GM23338 (cell line): ENCODE measurements around the gene VSIG8. TPM values are rescaled to one million over a fixed set of nuclear protein-coding genes. Genes with fewer than 3 reads are reported as not detected.

Source experiments
- ATAC-seq: fragments of 200-7000 bp; cut with Tn5 transposase; 3 replicates; pipeline ENCODE4 v1.9.1; 2020
- DNase-seq: peaks from one replicate; pipeline ENCODE4 v3.0.0-alpha.2; 2015; ENCODE audit warnings: low spot score
- H2AFZ ChIP-seq: fragments of 200-600 bp; sonication (generic); 2 replicates; pipeline ENCODE4 v1.8.0; 2016; ENCODE audit warnings: antibody characterized with exemption, mild to moderate bottlenecking, moderate library complexity
- H3F3A ChIP-seq: fragments of 200-600 bp; sonication (generic); replicated peaks from 2 replicates; pipeline ENCODE4 v1.8.0; 2017; ENCODE audit warnings: antibody characterized with exemption, mixed run types, low read depth
- H3K27ac ChIP-seq: fragments of 200-600 bp; sonication (generic); 2 replicates; pipeline ENCODE4 v1.6.1; 2016; ENCODE audit warnings: low read depth
- H3K27me3 ChIP-seq: fragments of 200-600 bp; sonication (generic); 2 replicates; pipeline ENCODE4 v1.8.0; 2016; ENCODE audit warnings: mild to moderate bottlenecking, mixed run types, moderate library complexity; ENCODE audit not compliant: insufficient read depth
- H3K36me3 ChIP-seq: fragments of 200-600 bp; sonication (generic); 2 replicates; pipeline ENCODE4 v1.8.0; 2016; ENCODE audit warnings: mild to moderate bottlenecking; ENCODE audit not compliant: insufficient read depth
- H3K4me1 ChIP-seq: fragments of 200-600 bp; sonication (generic); 2 replicates; pipeline ENCODE4 v1.8.0; 2016; ENCODE audit warnings: mild to moderate bottlenecking, moderate library complexity; ENCODE audit not compliant: insufficient read depth
- H3K4me2 ChIP-seq: fragments of 200-600 bp; sonication (generic); 2 replicates; pipeline ENCODE4 v1.7.1; 2017; ENCODE audit warnings: mixed run types
- H3K4me3 ChIP-seq: fragments of 200-600 bp; sonication (generic); 2 replicates; pipeline ENCODE4 v1.6.1; 2016; ENCODE audit warnings: mixed run types
- H3K79me2 ChIP-seq: fragments of 200-600 bp; sonication (generic); replicated peaks from 2 replicates; pipeline ENCODE4 v1.8.0; 2017; ENCODE audit warnings: mild to moderate bottlenecking; ENCODE audit not compliant: insufficient read depth
- H3K9me2 ChIP-seq: fragments of 200-600 bp; sonication (generic); 2 replicates; pipeline ENCODE4 v1.8.0; 2017; ENCODE audit not compliant: insufficient read depth
- H4K20me1 ChIP-seq: fragments of 200-600 bp; sonication (generic); replicated peaks from 2 replicates; pipeline ENCODE4 v1.8.0; 2017; ENCODE audit warnings: mild to moderate bottlenecking; ENCODE audit not compliant: insufficient read depth
- H3K27ac Mint-ChIP-seq: 2 replicates; pipeline ENCODE4 v1.8.0; 2020; ENCODE audit warnings: inconsistent platforms, mild to moderate bottlenecking, moderate library complexity, mixed read lengths
- H3K27me3 Mint-ChIP-seq: 3 replicates; pipeline ENCODE4 v1.8.0; 2022; ENCODE audit warnings: low read depth, mild to moderate bottlenecking, moderate library complexity, mixed read lengths, inconsistent platforms; ENCODE audit not compliant: insufficient read depth, poor library complexity
- H3K36me3 Mint-ChIP-seq: 3 replicates; pipeline ENCODE4 v1.8.0; 2021; ENCODE audit warnings: low read depth, mild to moderate bottlenecking, inconsistent platforms, moderate library complexity, mixed read lengths
- H3K4me1 Mint-ChIP-seq: 3 replicates; pipeline ENCODE4 v1.8.0; 2020; ENCODE audit warnings: mild to moderate bottlenecking, inconsistent platforms, mixed read lengths
- H3K4me3 Mint-ChIP-seq: 3 replicates; pipeline ENCODE4 v1.8.0; 2021; ENCODE audit warnings: moderate library complexity, mild to moderate bottlenecking, inconsistent platforms, mixed read lengths
- H3K9me3 Mint-ChIP-seq: 3 replicates; pipeline ENCODE4 v1.8.0; 2020; ENCODE audit warnings: moderate library complexity, mild to moderate bottlenecking, inconsistent platforms, mixed read lengths
- CREB1 ChIP-seq: fragments of 250-450 bp; sonication (Bioruptor Pico); IDR thresholded peaks from 2 replicates; pipeline ENCODE4 v1.5.0; 2020; ENCODE audit warnings: low read depth, mild to moderate bottlenecking, moderate library complexity
- EZH2 ChIP-seq: fragments of 200-600 bp; sonication (generic); IDR thresholded peaks from one replicate; pipeline ENCODE4 v1.8.0; 2017; ENCODE audit warnings: antibody characterized with exemption, mild to moderate bottlenecking, low read depth; ENCODE audit not compliant: unreplicated experiment
- EZH2phosphoT487 ChIP-seq: fragments of 200-600 bp; sonication (generic); IDR thresholded peaks from one replicate; pipeline ENCODE4 v1.8.1; 2018; ENCODE audit warnings: antibody characterized with exemption; ENCODE audit not compliant: unreplicated experiment
- JUNB ChIP-seq: IDR thresholded peaks from one replicate; pipeline ENCODE4 v1.6.1; 2016; ENCODE audit warnings: antibody characterized with exemption; ENCODE audit not compliant: unreplicated experiment
- NANOG ChIP-seq: IDR thresholded peaks from 2 replicates; pipeline ENCODE4 v1.6.1; 2016; ENCODE audit warnings: antibody characterized with exemption, borderline replicate concordance
- POLR2AphosphoS5 ChIP-seq: IDR thresholded peaks from 2 replicates; pipeline ENCODE4 v1.6.1; 2016; ENCODE audit warnings: antibody characterized with exemption, low read depth
- STAT1 ChIP-seq: IDR thresholded peaks from one replicate; pipeline ENCODE4 v1.6.1; 2016; ENCODE audit warnings: antibody characterized with exemption; ENCODE audit not compliant: unreplicated experiment
- ZNF114 ChIP-seq: fragments of 250-450 bp; sonication (Bioruptor Pico); IDR thresholded peaks from 2 replicates; pipeline ENCODE4 v1.5.0; 2020; ENCODE audit warnings: mild to moderate bottlenecking, moderate library complexity
- polyA plus RNA-seq: library from polyadenylated mRNA; unstranded; fragments of >200 nt; fragmentation: Nextera tagmentation; extraction: Ambion mirVana; gene quantifications from 2 replicates; pipeline ENCODE4 v1.2.1, GENCODE V29; 2016
- total RNA-seq: library from RNA; depleted of rRNA; stranded (reverse); fragments of >200 nt; shearing (Covaris generic); gene quantifications from 2 replicates; pipeline ENCODE4 v1.2.3, GENCODE V29; 2014
- TF ChIP-seq, protein P1 (sequence below): IDR thresholded peaks from one replicate; pipeline ENCODE4 v1.6.1; 2018; ENCODE audit warnings: antibody characterized with exemption; ENCODE audit not compliant: unreplicated experiment
- TF ChIP-seq, protein P2 (sequence below): fragments of 250-450 bp; sonication (Bioruptor Pico); IDR thresholded peaks from 2 replicates; pipeline ENCODE4 v1.5.0; 2020; ENCODE audit warnings: mild to moderate bottlenecking, moderate library complexity

The VSIG8 gene
- total and polyA plus RNA-seq, 2 experiments from 2014 or later: not detected

DNA sequence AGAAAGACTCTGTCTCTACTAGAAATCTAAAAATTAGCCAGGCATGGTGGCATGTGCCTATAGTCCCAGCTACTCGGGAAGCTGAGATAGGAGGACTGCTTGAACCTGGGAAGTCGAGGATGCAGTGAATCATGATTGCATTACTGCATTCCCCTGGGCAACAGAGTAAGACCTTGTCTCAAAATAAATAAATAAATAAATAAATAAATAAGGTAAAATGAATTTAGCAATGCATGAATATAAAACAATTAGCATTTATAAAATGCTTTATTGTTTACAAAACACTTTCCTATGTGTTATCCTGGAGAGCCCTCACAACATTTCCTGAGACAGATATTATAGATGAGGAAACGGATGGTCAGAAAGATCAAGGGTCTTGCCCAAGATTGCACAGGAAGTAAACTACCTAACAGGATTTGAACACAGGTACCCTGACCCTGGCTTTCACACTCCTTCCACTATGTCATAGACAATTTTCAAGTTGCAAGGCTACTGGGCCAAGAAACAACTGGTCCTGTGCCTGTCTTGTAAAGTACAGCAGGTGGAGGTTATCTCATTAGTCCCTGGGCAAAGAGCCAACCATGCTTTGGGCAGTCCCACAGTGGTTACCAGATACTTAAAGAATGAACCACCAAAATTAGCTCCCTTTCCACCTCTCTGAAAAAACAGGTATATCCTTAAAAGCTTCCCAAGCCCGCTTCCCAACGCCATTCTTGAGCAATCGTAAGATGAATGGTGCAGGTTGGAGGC, 15.4 kb upstream of the VSIG8 start (continued):
- TF ChIP-seq, protein P1, sequence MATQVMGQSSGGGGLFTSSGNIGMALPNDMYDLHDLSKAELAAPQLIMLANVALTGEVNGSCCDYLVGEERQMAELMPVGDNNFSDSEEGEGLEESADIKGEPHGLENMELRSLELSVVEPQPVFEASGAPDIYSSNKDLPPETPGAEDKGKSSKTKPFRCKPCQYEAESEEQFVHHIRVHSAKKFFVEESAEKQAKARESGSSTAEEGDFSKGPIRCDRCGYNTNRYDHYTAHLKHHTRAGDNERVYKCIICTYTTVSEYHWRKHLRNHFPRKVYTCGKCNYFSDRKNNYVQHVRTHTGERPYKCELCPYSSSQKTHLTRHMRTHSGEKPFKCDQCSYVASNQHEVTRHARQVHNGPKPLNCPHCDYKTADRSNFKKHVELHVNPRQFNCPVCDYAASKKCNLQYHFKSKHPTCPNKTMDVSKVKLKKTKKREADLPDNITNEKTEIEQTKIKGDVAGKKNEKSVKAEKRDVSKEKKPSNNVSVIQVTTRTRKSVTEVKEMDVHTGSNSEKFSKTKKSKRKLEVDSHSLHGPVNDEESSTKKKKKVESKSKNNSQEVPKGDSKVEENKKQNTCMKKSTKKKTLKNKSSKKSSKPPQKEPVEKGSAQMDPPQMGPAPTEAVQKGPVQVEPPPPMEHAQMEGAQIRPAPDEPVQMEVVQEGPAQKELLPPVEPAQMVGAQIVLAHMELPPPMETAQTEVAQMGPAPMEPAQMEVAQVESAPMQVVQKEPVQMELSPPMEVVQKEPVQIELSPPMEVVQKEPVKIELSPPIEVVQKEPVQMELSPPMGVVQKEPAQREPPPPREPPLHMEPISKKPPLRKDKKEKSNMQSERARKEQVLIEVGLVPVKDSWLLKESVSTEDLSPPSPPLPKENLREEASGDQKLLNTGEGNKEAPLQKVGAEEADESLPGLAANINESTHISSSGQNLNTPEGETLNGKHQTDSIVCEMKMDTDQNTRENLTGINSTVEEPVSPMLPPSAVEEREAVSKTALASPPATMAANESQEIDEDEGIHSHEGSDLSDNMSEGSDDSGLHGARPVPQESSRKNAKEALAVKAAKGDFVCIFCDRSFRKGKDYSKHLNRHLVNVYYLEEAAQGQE: no peak

DNA sequence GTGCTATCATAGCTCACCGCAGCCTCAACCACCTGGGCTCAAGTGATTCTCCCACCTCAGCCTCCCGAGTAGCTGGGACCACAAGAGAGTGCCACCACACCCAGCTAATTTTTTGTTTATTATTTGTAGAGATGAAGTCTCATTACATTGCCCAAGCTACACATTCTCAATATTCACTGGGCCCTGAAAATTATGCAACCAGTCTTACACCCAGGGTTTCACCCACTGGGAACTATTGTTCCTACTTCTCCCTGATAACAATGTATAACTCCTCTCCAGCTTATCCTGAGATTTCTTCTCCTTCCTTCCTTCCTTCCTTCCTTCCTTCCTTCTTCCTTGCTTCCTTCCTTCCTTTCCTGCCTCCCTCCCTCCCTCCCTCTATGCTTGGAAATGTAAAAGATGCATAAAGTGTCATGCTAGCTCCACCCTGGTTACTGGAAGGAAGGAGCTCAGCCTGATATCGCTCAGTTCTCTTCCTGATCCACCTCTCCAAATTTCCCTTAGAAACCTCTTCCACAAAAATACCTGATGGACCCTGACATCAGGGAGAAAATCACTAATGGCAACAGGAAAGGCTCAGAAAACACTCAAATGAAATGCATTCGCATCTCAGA, 11.2 kb upstream of the VSIG8 start:
- no peaks in the 10 kb centered on the region; the same call in 1 of the 2 replicates for H3K9me2 ChIP-seq
- Mint-ChIP-seq H3K27me3 (peaks cover 3% of the 10 kb centered on the region), H3K4me1 (peaks cover 4% of the 10 kb centered on the region; the same call in 2 of the 3 replicates), H3K36me3 (no peaks in the 10 kb centered on the region), H3K27ac (no peak overlapping the region), H3K9me3 (no peaks in the 10 kb centered on the region), H3K4me3 (no peak overlapping the region)
- H3K79me2 ChIP-seq: no peaks in the 10 kb centered on the region
- ATAC-seq: no peak
- no peak for DNase-seq
- H2AFZ ChIP-seq: no peak overlapping the region
- H3K4me3 ChIP-seq: no peak overlapping the region
- no peak overlapping the region for H3K4me2 ChIP-seq
- H3K36me3 ChIP-seq: no peaks in the 10 kb centered on the region
- no peak overlapping the region for H3K27ac ChIP-seq
- H3K27me3 ChIP-seq: no peaks in the 10 kb centered on the region
- no peaks in the 10 kb centered on the region for H3F3A ChIP-seq
- H4K20me1 ChIP-seq: no peaks in the 10 kb centered on the region
- H3K4me1 ChIP-seq: no peaks in the 10 kb centered on the region
- TF ChIP-seq STAT1 (no peak), ZNF114 (CRISPR knock-in tag) (no peak), NANOG (no peak), CREB1 (no peak), JUNB (no peak), EZH2 (no peak), EZH2phosphoT487 (no peak), POLR2AphosphoS5 (no peak)
- TF ChIP-seq, protein P1: no peak
- TF ChIP-seq, protein P2, sequence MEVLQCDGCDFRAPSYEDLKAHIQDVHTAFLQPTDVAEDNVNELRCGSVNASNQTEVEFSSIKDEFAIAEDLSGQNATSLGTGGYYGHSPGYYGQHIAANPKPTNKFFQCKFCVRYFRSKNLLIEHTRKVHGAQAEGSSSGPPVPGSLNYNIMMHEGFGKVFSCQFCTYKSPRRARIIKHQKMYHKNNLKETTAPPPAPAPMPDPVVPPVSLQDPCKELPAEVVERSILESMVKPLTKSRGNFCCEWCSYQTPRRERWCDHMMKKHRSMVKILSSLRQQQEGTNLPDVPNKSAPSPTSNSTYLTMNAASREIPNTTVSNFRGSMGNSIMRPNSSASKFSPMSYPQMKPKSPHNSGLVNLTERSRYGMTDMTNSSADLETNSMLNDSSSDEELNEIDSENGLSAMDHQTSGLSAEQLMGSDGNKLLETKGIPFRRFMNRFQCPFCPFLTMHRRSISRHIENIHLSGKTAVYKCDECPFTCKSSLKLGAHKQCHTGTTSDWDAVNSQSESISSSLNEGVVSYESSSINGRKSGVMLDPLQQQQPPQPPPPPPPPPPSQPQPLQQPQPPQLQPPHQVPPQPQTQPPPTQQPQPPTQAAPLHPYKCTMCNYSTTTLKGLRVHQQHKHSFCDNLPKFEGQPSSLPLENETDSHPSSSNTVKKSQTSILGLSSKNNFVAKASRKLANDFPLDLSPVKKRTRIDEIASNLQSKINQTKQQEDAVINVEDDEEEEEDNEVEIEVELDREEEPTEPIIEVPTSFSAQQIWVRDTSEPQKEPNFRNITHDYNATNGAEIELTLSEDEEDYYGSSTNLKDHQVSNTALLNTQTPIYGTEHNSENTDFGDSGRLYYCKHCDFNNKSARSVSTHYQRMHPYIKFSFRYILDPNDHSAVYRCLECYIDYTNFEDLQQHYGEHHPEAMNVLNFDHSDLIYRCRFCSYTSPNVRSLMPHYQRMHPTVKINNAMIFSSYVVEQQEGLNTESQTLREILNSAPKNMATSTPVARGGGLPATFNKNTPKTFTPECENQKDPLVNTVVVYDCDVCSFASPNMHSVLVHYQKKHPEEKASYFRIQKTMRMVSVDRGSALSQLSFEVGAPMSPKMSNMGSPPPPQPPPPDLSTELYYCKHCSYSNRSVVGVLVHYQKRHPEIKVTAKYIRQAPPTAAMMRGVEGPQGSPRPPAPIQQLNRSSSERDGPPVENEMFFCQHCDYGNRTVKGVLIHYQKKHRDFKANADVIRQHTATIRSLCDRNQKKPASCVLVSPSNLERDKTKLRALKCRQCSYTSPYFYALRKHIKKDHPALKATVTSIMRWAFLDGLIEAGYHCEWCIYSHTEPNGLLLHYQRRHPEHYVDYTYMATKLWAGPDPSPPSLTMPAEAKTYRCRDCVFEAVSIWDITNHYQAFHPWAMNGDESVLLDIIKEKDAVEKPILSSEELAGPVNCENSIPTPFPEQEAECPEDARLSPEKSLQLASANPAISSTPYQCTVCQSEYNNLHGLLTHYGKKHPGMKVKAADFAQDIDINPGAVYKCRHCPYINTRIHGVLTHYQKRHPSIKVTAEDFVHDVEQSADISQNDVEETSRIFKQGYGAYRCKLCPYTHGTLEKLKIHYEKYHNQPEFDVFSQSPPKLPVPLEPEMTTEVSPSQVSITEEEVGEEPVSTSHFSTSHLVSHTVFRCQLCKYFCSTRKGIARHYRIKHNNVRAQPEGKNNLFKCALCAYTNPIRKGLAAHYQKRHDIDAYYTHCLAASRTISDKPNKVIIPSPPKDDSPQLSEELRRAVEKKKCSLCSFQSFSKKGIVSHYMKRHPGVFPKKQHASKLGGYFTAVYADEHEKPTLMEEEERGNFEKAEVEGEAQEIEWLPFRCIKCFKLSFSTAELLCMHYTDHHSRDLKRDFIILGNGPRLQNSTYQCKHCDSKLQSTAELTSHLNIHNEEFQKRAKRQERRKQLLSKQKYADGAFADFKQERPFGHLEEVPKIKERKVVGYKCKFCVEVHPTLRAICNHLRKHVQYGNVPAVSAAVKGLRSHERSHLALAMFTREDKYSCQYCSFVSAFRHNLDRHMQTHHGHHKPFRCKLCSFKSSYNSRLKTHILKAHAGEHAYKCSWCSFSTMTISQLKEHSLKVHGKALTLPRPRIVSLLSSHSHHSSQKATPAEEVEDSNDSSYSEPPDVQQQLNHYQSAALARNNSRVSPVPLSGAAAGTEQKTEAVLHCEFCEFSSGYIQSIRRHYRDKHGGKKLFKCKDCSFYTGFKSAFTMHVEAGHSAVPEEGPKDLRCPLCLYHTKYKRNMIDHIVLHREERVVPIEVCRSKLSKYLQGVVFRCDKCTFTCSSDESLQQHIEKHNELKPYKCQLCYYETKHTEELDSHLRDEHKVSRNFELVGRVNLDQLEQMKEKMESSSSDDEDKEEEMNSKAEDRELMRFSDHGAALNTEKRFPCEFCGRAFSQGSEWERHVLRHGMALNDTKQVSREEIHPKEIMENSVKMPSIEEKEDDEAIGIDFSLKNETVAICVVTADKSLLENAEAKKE (CRISPR knock-in tag): no peak
